Upper lobe of left lung (tissue), 6 donors: Measurements from ENCODE around the gene TBCD. TPM values are rescaled to one million over a fixed set of nuclear protein-coding genes. Genes with fewer than 3 reads are reported as not detected.

ENCODE experiments used
- ATAC-seq, 2 donors: fragments of 200-7000 bp; cut with Tn5 transposase; one replicate each; pipeline ENCODE4 v1.9.1; 2022; ENCODE audit warnings: mild to moderate bottlenecking in 2 of 2, moderate library complexity in 2 of 2; ENCODE audit not compliant: low FRiP score in 2 of 2
- DNase-seq, 2 donors: peaks; one replicate each; pipeline ENCODE4 v3.0.0-alpha.2; 2019 to 2020
- H3K27ac ChIP-seq, 4 donors: fragments of 200-600 bp; sonication (generic); one replicate each; pipeline ENCODE4 v1.5.1; 2016 to 2019
- H3K27me3 ChIP-seq, 4 donors: fragments of 200-600 bp; sonication (generic); one replicate each; pipeline ENCODE4 v1.5.1; 2017 to 2019
- H3K36me3 ChIP-seq, 4 donors: fragments of 200-600 bp; sonication (generic); one replicate each; pipeline ENCODE4 v1.5.1; 2016 to 2019
- H3K4me1 ChIP-seq, 4 donors: fragments of 200-600 bp; sonication (generic); one replicate each; pipeline ENCODE4 v1.5.1; 2018 to 2019
- H3K4me3 ChIP-seq, 4 donors: fragments of 200-600 bp; sonication (generic); one replicate each; pipeline ENCODE4 v1.5.1; 2017 to 2019; ENCODE audit warnings: mild to moderate bottlenecking in 2 of 4, moderate library complexity in 1 of 4
- H3K9me3 ChIP-seq, 4 donors: fragments of 200-600 bp; sonication (generic); one replicate each; pipeline ENCODE4 v1.5.1; 2018 to 2019
- EP300 ChIP-seq, 4 donors: sonication (generic); formaldehyde crosslinking; IDR thresholded peaks; one replicate each; pipeline ENCODE4 v1.5.1; 2017; ENCODE audit warnings: antibody characterized with exemption in 4 of 4, control low read depth in 2 of 4
- POLR2A ChIP-seq, 4 donors: fragments of 450-650 bp; IDR thresholded peaks; one replicate each; pipeline ENCODE4 v1.5.1; 2016 to 2017; ENCODE audit warnings: antibody characterized with exemption in 4 of 4, mild to moderate bottlenecking in 2 of 4
- POLR2AphosphoS5 ChIP-seq, 2 donors: sonication (generic); formaldehyde crosslinking; IDR thresholded peaks; one replicate each; pipeline ENCODE4 v1.5.1; 2017; ENCODE audit warnings: antibody characterized with exemption in 2 of 2
- WGBS, 2 donors: methylation state at CpG; one replicate each; pipeline ENCODE4 v1.1.5; 2017 to 2018; 5-methylcytosine and 5-hydroxymethylcytosine counted together
- total RNA-seq, 6 donors: library from RNA; depleted of rRNA in 4 of 6; stranded (reverse); fragments of >200 nt in 4 of 6; gene quantifications; one replicate each; pipeline versions ENCODE4 v1.1.0 to v1.2.1, GENCODE V29; 2016 to 2021
- TF ChIP-seq, protein P1 (sequence below), 6 experiments: fragments of 450-650 bp in 4 of 6; fragments of 200-600 bp in 2 of 6; sonication (generic) in 2 of 6; IDR thresholded peaks; one replicate each; pipeline ENCODE4 v1.5.1; 2016 to 2019; ENCODE audit warnings: antibody characterized with exemption in 6 of 6
- donor health status: DM: no; HTN: no; CAD: no; lungs with moderate emphysema.
- donor health status: DM: no; HTN: yes; CAD: no; lungs with severe emphysema.

The TBCD gene
- total RNA-seq, 6 donors from 2014 or later, result 71.3 to 262 (median 104) TPM

DNA sequence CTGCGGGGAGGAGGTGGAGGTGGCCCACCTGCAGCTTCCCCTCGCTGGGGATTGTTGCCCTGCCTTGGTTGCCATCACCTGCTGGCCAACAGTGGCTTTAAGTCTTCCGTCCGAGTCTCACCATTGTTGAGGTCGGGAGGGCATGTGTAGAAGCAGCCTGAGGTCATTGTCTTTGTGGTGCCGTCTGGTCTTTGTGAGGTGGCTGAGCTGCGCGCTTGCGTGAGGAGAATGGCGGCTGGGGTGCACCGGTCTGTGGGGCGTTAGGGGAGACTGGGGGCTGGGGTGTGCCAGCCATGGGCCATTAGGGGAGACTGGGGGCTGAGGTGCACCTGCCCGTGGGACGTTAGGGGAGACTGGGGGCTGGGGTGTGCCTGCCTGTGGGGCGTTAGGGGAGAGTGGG is 51.7 kb downstream of the TBCD start:
- TF ChIP-seq, protein P1, sequence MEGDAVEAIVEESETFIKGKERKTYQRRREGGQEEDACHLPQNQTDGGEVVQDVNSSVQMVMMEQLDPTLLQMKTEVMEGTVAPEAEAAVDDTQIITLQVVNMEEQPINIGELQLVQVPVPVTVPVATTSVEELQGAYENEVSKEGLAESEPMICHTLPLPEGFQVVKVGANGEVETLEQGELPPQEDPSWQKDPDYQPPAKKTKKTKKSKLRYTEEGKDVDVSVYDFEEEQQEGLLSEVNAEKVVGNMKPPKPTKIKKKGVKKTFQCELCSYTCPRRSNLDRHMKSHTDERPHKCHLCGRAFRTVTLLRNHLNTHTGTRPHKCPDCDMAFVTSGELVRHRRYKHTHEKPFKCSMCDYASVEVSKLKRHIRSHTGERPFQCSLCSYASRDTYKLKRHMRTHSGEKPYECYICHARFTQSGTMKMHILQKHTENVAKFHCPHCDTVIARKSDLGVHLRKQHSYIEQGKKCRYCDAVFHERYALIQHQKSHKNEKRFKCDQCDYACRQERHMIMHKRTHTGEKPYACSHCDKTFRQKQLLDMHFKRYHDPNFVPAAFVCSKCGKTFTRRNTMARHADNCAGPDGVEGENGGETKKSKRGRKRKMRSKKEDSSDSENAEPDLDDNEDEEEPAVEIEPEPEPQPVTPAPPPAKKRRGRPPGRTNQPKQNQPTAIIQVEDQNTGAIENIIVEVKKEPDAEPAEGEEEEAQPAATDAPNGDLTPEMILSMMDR (IDR thresholded peaks at IDR 0.05), result no peak
- TF ChIP-seq POLR2AphosphoS5 (IDR thresholded peaks at IDR 0.05), result no peak
- TF ChIP-seq POLR2A (IDR thresholded peaks at IDR 0.05), result no peak
- DNase-seq, result peak in 1 of 2 donors; percentile 49
- 94 to 98% methylated on average over 10 to 15 of the region's 15 CpGs for WGBS, 2 donors

DNA sequence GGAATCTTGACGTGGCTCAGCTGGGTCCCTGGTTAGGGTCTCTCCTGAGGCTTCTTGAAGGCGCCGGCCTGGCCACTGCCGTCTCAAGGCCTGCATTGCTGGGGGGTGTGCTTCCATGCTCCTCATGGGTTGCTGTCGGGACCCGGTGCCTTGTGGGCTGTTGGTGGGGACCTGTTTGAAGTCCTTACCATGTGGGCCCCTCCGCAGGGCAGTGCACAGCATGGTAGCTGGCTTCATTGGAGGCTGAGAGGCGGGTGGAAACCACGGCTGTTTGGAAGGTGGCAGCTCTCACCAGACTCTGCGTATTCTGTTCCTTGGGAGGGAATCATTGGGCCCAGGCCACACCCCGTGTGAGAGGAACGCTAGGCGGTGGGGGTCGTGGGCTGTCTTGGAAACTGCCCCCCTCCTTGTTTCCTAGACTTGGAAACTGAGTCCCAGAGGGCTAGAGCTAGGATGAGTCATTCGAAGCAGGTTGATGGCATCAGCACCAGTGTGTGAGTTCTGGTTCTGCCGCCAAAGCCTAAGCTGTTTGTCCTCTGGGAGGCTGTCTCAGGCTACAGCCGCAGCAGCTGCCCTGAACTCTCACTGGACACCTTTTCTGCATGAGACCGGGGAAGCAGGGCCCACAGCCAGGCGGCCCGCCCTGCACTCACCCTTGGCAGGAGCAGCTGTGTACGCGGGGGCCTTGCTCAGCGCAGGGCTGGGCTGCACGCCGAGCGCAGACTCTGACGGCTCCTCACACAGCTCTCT is 52.8 kb downstream of the TBCD start:
- H3K36me3 ChIP-seq, result peaks cover 0 to 32% (median 14%) of the 10 kb centered on the region in 4 donors
- no peak overlapping the region for H3K27ac ChIP-seq
- H3K27me3 ChIP-seq, result no peaks in the 10 kb centered on the region
- H3K9me3 ChIP-seq, result no peaks in the 10 kb centered on the region
- no peaks in the 10 kb centered on the region for H3K4me1 ChIP-seq
- TF ChIP-seq POLR2AphosphoS5 (IDR thresholded peaks at IDR 0.05) (no peak), EP300 (IDR thresholded peaks at IDR 0.05) (no peak), POLR2A (IDR thresholded peaks at IDR 0.05) (no peak)
- TF ChIP-seq, protein P1 (IDR thresholded peaks at IDR 0.05), result no peak
- peak; percentile 43 to 91 for DNase-seq
- WGBS, 2 donors, result 81 to 92% methylated on average over 17 to 26 of the region's 27 CpGs
- ATAC-seq, result peak; percentile 69 to 91
- no peak overlapping the region for H3K4me3 ChIP-seq

More for the DNA sequence above, 51.7 kb downstream of the TBCD start:
- Histone ChIP-seq H3K9me3 (no peaks in the 10 kb centered on the region), H3K27ac (no peak overlapping the region), H3K36me3 (peaks cover 0 to 32% (median 14%) of the 10 kb centered on the region in 4 donors), H3K4me3 (no peak overlapping the region), H3K27me3 (no peaks in the 10 kb centered on the region), H3K4me1 (no peaks in the 10 kb centered on the region)
- no peak for ATAC-seq

DNA sequence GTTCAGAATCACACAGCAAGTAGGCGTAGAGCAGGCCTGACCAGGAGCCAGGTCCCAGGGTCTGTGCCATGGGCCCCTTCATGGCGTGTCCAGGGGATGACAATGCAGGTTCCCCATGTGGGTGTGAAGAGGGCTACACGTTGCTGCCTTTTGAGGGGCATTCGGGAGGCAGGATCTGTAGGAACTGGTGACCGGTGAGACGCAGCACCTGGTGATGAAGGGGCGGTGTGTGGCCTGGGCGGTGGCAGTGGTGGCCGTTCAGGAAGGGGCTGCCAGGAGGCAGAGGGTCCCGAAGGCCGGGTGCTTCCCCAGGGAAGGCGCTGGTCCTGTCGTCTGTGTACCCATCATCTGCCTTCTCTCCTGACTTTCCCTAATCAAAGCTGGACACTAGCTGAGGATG is 53.4 kb downstream of the TBCD start:
- WGBS, 2 donors, result 92 to 93% methylated on average over 12 to 13 of the region's 13 CpGs
- peak in 1 of 2 donors; percentile 66 for DNase-seq
- TF ChIP-seq, protein P1 (IDR thresholded peaks at IDR 0.05), result no peak
- no peak for TF ChIP-seq POLR2AphosphoS5 (IDR thresholded peaks at IDR 0.05)
- TF ChIP-seq EP300 (IDR thresholded peaks at IDR 0.05), result no peak
- no peak for TF ChIP-seq POLR2A (IDR thresholded peaks at IDR 0.05)

DNA sequence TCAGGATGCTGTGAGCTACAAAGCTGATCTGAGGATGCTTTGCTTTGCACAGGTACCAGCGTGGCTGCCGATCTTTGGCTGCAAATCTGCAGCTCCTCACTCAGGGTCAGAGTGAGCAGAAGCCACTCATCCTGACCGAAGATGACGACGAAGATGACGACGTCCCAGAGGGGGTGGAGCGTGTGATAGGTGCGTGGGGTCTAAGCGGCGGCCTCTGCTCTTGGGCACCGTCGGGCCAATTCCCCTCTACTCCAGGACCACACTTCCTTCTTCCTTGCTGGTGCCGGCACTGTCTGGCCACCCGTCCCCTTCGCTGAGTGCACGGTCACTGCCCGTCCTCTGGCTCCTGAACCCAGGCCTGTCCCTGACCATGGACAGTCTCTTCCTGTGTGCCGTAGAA is 54.0 kb downstream of the TBCD start:
- Histone ChIP-seq H3K9me3 (no peaks in the 10 kb centered on the region), H3K27me3 (no peaks in the 10 kb centered on the region), H3K27ac (no peak overlapping the region), H3K4me1 (no peaks in the 10 kb centered on the region), H3K4me3 (no peak overlapping the region), H3K36me3 (peaks cover 0 to 34% (median 11%) of the 10 kb centered on the region in 4 donors)
- DNase-seq (peak in 1 of 2 donors; percentile 60), ATAC-seq (no peak)
- TF ChIP-seq POLR2A (IDR thresholded peaks at IDR 0.05), result no peak
- no peak for TF ChIP-seq EP300 (IDR thresholded peaks at IDR 0.05)
- no peak for TF ChIP-seq POLR2AphosphoS5 (IDR thresholded peaks at IDR 0.05)
- TF ChIP-seq, protein P1 (IDR thresholded peaks at IDR 0.05), result no peak
- WGBS, 2 donors, result 89 to 96% methylated on average over 19 of the region's 19 CpGs

More for the DNA sequence above, 53.4 kb downstream of the TBCD start:
- Histone ChIP-seq H3K9me3 (no peaks in the 10 kb centered on the region), H3K4me3 (no peak overlapping the region), H3K27me3 (no peaks in the 10 kb centered on the region), H3K36me3 (peaks cover 0 to 32% (median 12%) of the 10 kb centered on the region in 4 donors), H3K27ac (no peak overlapping the region), H3K4me1 (no peaks in the 10 kb centered on the region)
- ATAC-seq, result no peak
